GM19238 (cell line): ENCODE results near the gene CLEC2B.

ENCODE experiments used
- DNase-seq: peaks from one replicate; pipeline ENCODE4 v3.0.0; 2011; ENCODE audit warnings: low spot score; ENCODE audit not compliant: insufficient read length

Gene CLEC2B

DNA sequence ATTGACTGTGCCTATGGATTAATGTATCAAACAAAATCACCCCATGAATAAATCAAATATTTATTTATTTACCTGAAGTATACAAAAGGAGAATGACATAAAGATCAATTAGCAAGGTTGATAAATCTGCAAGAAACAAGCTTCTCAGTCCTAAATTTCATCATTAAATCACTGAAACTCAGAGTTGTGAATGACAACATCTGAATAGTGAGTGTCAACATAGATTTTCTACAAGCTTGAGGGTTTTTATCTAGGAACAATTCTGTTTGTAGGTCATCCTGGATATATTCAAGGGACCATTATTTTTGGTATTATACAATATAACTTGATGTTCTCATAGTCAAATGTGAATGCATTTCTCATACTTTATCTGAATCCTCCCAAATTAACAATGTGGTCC lies 59.3 kb downstream of the CLEC2B start:
- no peak for DNase-seq

DNA sequence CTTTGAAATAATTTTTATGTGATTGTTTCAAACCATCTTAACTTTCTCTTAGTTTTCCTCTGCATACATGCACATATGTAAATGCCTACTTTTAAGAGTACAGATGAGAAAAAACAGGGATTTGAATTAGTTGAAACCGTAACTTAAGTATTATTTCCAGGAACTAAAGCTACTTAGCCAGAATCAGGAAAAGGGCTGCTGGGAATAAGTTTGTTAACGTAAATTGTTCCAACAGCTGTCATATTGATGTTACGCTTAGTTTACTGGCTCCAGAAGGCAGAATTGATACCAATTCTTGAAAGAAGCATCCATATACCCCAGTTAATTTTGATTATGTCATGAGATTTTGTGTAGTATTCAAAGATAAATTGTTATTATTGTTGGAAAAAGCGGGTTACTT lies 59.8 kb downstream of the CLEC2B start:
- DNase-seq, result no peak

DNA sequence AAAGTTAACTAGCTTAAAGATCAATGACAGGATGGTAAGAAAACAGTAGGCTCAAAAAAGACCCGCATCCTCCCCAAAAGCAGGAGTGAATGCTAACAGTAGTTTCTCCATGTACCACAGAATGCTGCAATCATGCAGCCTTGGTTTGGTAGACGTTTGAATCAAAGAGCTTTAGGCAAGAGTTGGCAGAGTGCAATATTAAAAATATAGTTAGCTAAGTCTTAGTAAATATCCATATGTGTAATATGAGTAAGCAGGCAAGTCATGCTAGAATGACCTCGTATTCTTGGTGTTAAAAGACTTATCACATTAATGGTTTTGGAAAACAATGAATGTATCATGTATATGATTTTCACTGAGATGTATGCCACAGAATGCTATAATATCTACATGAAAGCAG lies 60.6 kb downstream of the CLEC2B start:
- DNase-seq, result no peak

DNA sequence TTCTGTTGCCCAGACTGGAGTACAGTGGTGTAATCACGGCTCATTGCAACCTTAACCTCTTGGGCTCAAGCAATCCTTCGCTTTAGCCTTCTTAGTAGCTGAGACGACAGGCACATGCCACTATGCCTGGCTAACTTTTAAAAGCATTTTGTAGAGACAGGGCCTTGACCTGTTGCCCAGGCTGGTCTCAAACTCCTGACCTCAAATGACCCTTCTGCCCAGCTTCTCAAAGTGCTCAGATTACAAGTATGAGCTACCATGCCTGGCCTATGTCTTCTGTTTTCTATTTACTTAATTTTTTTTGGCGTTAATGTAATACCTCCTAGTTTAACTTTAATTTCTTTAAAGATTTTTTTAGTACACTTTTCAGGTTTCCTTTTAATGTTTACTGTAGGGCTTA lies 62.4 kb downstream of the CLEC2B start:
- DNase-seq, result no peak

DNA sequence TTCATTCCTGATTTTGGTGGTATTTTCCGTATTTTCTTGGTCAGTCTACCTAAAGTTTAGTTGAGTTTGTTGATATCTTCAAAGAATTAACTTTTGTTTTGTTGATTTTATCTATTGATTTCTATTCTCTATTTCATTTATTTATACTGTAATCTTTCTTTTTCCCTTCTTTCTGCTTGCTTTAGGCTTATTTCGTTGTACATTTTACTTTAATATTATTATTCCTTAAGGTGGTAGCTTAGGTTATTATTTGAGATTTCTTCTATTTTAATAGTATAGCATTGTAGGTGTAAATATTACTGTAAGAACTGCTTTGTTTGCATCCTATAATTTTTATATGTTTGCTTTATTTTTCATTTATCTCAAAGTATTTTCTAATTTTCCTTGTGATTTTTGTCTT lies 63.3 kb downstream of the CLEC2B start:
- DNase-seq, result no peak
